Urinary bladder (tissue), 4 donors: ENCODE measurements around the gene OTP. TPM values are rescaled to one million over a fixed set of nuclear protein-coding genes. Genes with fewer than 3 reads are reported as not detected.
A peak's percentile ranks its signal among the peaks of the same experiment; 100 is the strongest.

Source experiments
- DNase-seq: peaks from one replicate; pipeline ENCODE4 v3.0.0-alpha.2; 2015; ENCODE audit errors: extremely low spot score
- H3K27ac ChIP-seq: one replicate; pipeline ENCODE4 v1.5.1; 2013; ENCODE audit warnings: low read depth, mild to moderate bottlenecking, moderate library complexity
- H3K36me3 ChIP-seq: one replicate; pipeline ENCODE4 v1.6.1; 2013; ENCODE audit warnings: mild to moderate bottlenecking, moderate library complexity; ENCODE audit not compliant: insufficient read depth
- H3K4me1 ChIP-seq: one replicate; pipeline ENCODE4 v1.6.1; 2013; ENCODE audit warnings: mild to moderate bottlenecking, moderate library complexity; ENCODE audit not compliant: insufficient read depth
- H3K4me3 ChIP-seq: one replicate; pipeline ENCODE4 v1.5.1; 2013; ENCODE audit warnings: low read depth, low read length
- WGBS: extraction: QIAGEN DNeasy Blood & Tissue Kit; methylation state at CpG from one replicate; pipeline ENCODE4 v1.1.7; 2013; 5-methylcytosine and 5-hydroxymethylcytosine counted together
- polyA plus RNA-seq: library from polyadenylated mRNA; stranded (reverse); fragments of 200-250 nt; gene quantifications from one replicate; pipeline ENCODE4 v1.2.3, GENCODE V29; 2013
- total RNA-seq: library from RNA; depleted of rRNA; stranded (reverse); fragments of >200 nt; gene quantifications from one replicate; pipeline ENCODE4 v1.2.3, GENCODE V29; 2014
- donor health status: healthy with polysubstance abuse.
- donor health status: healthy.

OTP gene
- total and polyA plus RNA-seq, 2 donors: not detected

DNA sequence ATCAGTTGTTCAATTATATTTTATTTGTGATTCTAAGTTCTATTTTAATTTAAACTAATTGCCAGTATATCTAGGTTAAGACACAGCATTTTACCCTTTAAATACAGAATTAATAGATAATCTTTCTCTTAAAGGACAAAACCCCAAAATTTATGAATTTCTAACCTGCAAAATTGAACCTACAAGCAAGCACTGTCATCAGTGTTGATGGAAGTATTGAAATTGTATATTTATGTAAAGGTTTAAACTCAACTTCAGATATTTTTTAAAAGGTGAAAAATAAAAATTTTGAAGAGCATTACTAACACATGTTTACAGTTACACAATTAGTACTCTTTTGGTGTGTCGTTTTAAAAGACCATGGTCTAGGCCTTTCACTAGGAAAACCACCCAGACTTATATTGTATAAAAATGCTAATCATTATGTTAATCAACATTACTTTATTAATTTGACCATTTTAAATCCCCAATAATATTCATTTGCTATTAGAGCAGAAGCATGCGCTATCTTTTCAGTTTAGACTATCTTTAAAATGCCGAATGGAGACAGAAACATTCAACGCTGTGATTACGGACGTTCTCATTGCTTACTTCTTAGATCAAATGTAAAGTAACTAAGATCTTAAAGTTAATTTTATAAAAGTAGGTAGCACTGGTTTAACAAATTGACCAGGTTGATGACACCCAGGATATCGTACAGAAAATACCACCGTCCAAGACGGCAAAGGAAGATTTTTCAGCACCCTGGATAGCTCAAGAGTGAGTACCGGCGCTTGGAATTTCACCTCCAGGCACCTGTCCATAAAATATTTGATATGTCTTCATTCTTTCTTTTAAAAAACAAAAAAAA is 3.2 kb downstream of the OTP start:
- 20% methylated on average over 11 of the region's 11 CpGs for WGBS
- Histone ChIP-seq H3K4me1 (peaks cover 4% of the 10 kb centered on the region), H3K36me3 (no peaks in the 10 kb centered on the region), H3K4me3 (no peak overlapping the region), H3K27ac (no peak overlapping the region)
- DNase-seq: no peak

DNA sequence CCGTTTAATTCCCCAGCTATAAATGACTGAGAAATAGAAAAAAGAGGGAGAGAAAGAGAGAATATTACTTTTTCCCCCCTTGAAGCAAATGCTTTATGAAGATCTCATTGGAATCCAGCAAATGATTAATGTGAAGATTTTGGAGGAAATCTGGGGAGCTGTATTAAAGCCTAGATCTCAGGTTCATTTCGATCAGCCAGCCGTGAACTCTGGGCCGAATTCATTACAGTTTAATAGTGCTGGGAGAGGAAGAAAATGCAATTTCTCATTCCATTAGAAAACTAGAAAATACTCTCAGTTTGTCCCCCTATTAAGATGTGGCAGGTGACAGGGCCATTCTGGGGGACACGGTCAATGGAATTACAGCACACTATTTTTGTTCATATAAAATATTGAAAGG is 4.8 kb downstream of the OTP start:
- WGBS: 9% methylated on average over 5 of the region's 5 CpGs
- DNase-seq: no peak
- Histone ChIP-seq H3K27ac (no peak overlapping the region), H3K36me3 (no peaks in the 10 kb centered on the region), H3K4me1 (peaks cover 6% of the 10 kb centered on the region), H3K4me3 (no peak overlapping the region)

GRCh38 chr5:77633207-77633675 is 5.3 kb downstream of the OTP start:
- no peak overlapping the region for H3K4me3 ChIP-seq
- H3K27ac ChIP-seq: no peak overlapping the region
- H3K36me3 ChIP-seq: no peaks in the 10 kb centered on the region
- DNase-seq: no peak
- WGBS: 15% methylated on average over 8 of the region's 8 CpGs
- peaks cover 6% of the 10 kb centered on the region for H3K4me1 ChIP-seq

- 5% methylated on average over 33 of the region's 33 CpGs for WGBS
- no peak overlapping the region for H3K27ac ChIP-seq
- H3K36me3 ChIP-seq: no peaks in the 10 kb centered on the region
- DNase-seq: no peak
- no peak overlapping the region for H3K4me3 ChIP-seq
- peaks cover 6% of the 10 kb centered on the region for H3K4me1 ChIP-seq
These were observed 5.8 kb downstream of the OTP start for GRCh38 chr5:77632526-77633206.

DNA sequence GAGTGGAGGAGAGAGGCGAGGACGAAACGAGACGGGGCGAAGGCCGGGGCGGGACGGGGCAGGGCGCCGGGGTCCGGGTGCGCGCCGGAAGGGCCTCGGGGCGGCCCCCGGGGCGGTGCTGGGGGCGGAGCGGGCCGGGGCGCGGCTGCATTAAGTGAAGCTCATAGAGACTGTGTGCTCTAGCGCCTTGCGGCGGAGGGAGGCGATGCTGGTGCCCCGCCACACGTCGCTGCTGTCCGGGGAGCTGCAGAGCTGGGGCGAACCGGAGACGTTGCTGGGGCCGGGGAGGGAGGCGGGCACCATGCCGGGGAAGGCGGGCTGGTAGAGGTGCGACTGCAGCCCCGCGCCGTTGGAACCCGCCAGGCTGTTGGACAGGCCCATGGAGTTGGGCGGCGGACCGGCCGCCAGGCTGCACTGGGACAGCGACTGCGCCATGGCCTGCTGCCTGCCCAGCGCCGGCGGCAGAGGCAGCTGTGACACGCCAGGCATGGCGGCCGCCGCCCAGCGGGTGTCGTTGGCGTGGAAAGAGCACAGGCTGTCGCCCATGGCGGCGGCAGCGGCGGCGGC is 8.3 kb downstream of the OTP start:
- Histone ChIP-seq H3K27ac (no peak overlapping the region), H3K36me3 (no peaks in the 10 kb centered on the region), H3K4me3 (peak overlapping the region; percentile 54), H3K4me1 (peaks cover 6% of the 10 kb centered on the region)
- WGBS: under 1% methylated on average over 65 of the region's 65 CpGs
- DNase-seq: no peak

GRCh38 chr5:77629509-77630113 is 8.9 kb downstream of the OTP start:
- no peak overlapping the region for H3K27ac ChIP-seq
- WGBS: 2% methylated on average over 52 of the region's 52 CpGs
- no peaks in the 10 kb centered on the region for H3K36me3 ChIP-seq
- H3K4me1 ChIP-seq: peaks cover 6% of the 10 kb centered on the region
- peak overlapping the region; percentile 54 for H3K4me3 ChIP-seq
- DNase-seq: no peak

DNA sequence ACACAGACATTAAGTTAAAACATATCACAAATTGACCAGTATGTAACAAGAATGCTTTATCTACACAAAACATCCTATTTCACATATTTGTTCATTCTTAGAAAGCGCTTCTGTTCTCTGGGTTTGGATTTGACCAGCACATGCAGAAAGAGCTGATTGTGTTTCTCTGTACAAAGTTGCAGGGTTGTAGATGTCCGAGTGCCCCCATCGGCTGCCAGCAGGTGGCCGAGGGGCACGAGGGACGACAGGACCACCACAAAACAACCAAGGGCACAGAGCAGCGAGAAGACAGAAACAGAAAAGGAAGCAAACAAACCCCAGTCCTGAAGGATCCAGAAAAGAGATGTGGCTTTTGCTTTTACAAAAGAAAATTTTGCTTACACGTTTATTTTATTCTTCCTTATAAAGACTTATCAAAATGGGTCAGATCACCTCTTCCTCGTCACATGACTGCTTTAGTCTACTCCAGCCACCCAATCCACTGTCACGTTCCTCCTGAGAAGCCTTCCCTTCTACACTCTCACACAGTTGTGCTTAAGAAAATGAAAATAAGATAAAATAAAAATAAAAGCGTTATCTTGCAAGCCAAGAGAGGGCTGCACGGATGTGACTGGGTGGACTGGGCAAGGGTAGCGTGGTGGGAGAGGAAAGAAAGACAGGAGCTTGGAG is 9.5 kb downstream of the OTP start:
- Histone ChIP-seq H3K4me3 (no peak overlapping the region), H3K27ac (no peak overlapping the region), H3K36me3 (no peaks in the 10 kb centered on the region), H3K4me1 (peaks cover 6% of the 10 kb centered on the region)
- 9% methylated on average over 13 of the region's 13 CpGs for WGBS
- DNase-seq: no peak

DNA sequence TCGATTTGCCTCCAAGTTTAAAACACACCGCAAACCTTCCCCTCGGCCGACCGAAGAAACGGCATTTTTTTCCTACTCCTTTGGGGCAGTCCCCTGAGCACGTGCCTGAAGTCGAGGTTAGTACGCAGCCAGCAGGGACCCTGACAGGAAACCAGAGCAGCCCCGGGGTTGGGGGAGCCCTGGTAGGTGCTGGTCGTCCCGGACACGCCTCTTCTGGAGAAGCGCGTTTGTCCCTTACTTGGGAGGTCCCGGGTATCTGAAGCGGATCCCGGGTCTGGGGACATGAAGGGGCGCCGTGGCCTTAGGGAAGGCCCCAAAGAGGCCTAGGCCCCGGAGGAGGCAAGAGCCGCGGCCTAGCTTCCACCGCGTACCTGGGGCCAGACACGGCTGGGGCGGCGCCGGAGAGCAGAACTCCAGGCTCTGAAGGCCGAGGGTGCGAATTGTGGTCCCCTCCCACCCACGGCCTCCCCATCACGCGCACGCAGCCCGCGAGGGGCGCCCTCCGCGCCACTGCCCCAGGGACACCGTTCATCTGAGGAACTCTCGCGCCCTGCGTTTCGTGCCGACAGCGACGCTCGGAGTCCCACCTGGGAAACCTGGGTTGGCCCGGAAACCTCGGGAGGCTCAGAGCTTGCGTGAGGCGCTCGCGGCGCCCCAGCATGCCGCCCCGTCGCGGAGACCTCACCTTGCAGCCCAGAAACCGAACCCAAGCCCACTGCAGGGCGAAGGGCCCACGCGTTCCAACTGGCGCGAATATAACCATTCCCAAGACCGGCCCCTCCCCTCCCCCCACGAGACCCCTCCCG is 10.4 kb downstream of the OTP start:
- peaks cover 6% of the 10 kb centered on the region for H3K4me1 ChIP-seq
- H3K4me3 ChIP-seq: no peak overlapping the region
- no peak for DNase-seq
- no peaks in the 10 kb centered on the region for H3K36me3 ChIP-seq
- 6% methylated on average over 69 of the region's 69 CpGs for WGBS
- H3K27ac ChIP-seq: no peak overlapping the region

GRCh38 chr5:77623203-77623740 is 15.2 kb downstream of the OTP start:
- no peak overlapping the region for H3K4me3 ChIP-seq
- DNase-seq: no peak
- WGBS: 60% methylated on average over 2 of the region's 2 CpGs
- H3K36me3 ChIP-seq: no peaks in the 10 kb centered on the region
- H3K27ac ChIP-seq: no peak overlapping the region
- no peaks in the 10 kb centered on the region for H3K4me1 ChIP-seq

DNA sequence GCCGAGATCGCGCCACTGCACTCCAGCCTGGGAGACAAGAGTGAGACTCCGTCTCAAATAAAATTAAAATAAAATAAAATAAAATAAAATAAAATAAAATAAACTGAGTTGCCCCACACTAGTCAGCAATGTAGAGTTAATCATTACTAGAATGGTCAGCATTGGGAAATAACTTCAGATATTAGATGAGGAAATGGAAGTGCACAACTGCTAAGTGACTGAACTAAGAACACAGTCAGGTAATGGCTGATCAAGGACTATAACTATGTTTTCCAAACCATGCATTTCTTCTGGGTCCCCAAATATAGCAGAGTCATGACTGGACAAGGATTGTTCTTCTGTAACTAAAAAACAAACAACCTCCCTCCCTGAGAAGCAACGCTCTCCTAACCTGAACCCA is 17.1 kb downstream of the OTP start:
- Histone ChIP-seq H3K4me3 (no peak overlapping the region), H3K27ac (no peak overlapping the region), H3K4me1 (no peaks in the 10 kb centered on the region), H3K36me3 (no peaks in the 10 kb centered on the region)
- DNase-seq: no peak
- WGBS: 92% methylated on average over 5 of the region's 5 CpGs

- Histone ChIP-seq H3K4me1 (no peaks in the 10 kb centered on the region), H3K27ac (no peak overlapping the region), H3K36me3 (no peaks in the 10 kb centered on the region), H3K4me3 (no peak overlapping the region)
- no peak for DNase-seq
- WGBS: 26% methylated on average over 4 of the region's 4 CpGs
These were observed 18.1 kb downstream of the OTP start for GRCh38 chr5:77620405-77620804.

DNA sequence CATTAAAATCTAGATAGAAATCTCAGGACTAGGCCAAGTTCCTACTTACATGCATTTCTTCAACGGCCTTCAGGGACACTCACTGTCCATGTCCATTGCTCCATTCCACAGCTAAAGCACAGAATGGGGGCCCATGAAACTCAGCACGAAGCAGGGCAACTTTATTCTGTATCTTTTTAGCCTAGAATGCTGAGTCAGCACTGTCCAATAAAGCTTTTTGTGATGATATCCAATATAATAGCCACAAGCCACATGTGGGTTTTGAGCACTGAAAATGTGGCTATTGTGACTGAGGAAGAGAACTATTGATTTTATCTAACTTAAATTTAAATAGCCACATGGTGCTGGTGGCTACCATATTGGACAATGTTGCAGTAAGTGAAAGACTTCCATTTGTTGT is 21.6 kb downstream of the OTP start:
- Histone ChIP-seq H3K27ac (no peak overlapping the region), H3K4me3 (no peak overlapping the region), H3K36me3 (no peaks in the 10 kb centered on the region), H3K4me1 (no peaks in the 10 kb centered on the region)
- no peak for DNase-seq
- 73% methylated on average over 2 of the region's 2 CpGs for WGBS
